ENCODE results near the gene CREB3.

CREB3 gene

GRCh38 chr9:35702696-35703095 lies 29.8 kb upstream of the CREB3 start:
- DNase-seq = no peak

- DNase-seq = no peak
Measured at GRCh38 chr9:35703906-35704672, 28.4 kb upstream of the CREB3 start.

- DNase-seq = no peak
Measured at GRCh38 chr9:35705372-35705771, 27.1 kb upstream of the CREB3 start.

- DNase-seq = no peak
Measured at GRCh38 chr9:35705836-35706430, 26.5 kb upstream of the CREB3 start.

GRCh38 chr9:35706951-35707350 lies 25.5 kb upstream of the CREB3 start:
- no peak for DNase-seq

GRCh38 chr9:35708146-35708545 lies 24.3 kb upstream of the CREB3 start:
- no peak for DNase-seq

GRCh38 chr9:35710818-35711500 lies 21.5 kb upstream of the CREB3 start:
- DNase-seq = no peak

GRCh38 chr9:35711501-35712428 lies 20.7 kb upstream of the CREB3 start:
- DNase-seq = no peak

GRCh38 chr9:35712762-35713400 lies 19.6 kb upstream of the CREB3 start:
- no peak for DNase-seq

- DNase-seq = no peak
Measured at GRCh38 chr9:35713578-35713977, 18.9 kb upstream of the CREB3 start.

GRCh38 chr9:35714123-35714522 lies 18.3 kb upstream of the CREB3 start:
- DNase-seq = no peak

- no peak for DNase-seq
Measured at GRCh38 chr9:35714579-35715252, 17.8 kb upstream of the CREB3 start.

- DNase-seq = no peak
Measured at GRCh38 chr9:35716230-35716629, 16.2 kb upstream of the CREB3 start.

- DNase-seq = no peak
Measured at GRCh38 chr9:35717132-35717870, 15.2 kb upstream of the CREB3 start.

GRCh38 chr9:35718721-35719511 lies 13.6 kb upstream of the CREB3 start:
- DNase-seq = no peak

- no peak for DNase-seq
Measured at GRCh38 chr9:35719546-35719945, 12.9 kb upstream of the CREB3 start.

- DNase-seq = no peak
Measured at GRCh38 chr9:35723426-35723825, 9.0 kb upstream of the CREB3 start.

- DNase-seq = no peak
Measured at GRCh38 chr9:35723908-35724307, 8.6 kb upstream of the CREB3 start.

GRCh38 chr9:35725362-35725761 lies 7.1 kb upstream of the CREB3 start:
- DNase-seq = no peak

- no peak for DNase-seq
Measured at GRCh38 chr9:35726931-35727330, 5.5 kb upstream of the CREB3 start.
